Left lobe of liver (tissue), 2 donors: ENCODE measurements around the gene MYO7B. TPM values are rescaled to one million over a fixed set of nuclear protein-coding genes. Genes with fewer than 3 reads are reported as not detected.
"Not testable (repeated sequence)": the region's sequence is repeated elsewhere in the genome, so short reads cannot be mapped to it uniquely, and the experiment has no call there.

ENCODE experiments used
- ATAC-seq: fragments of 200-7000 bp; cut with Tn5 transposase; one replicate; pipeline ENCODE4 v1.9.1; 2020; ENCODE audit warnings: mild to moderate bottlenecking, moderate library complexity
- DNase-seq: peaks from one replicate; pipeline ENCODE4 v3.0.0-alpha.2; 2020; ENCODE audit warnings: low spot score
- total RNA-seq: library from RNA; stranded (reverse); gene quantifications from one replicate; pipeline ENCODE4 v1.2.1, GENCODE V29; 2021
- donor health status: DM: no; HTN: no; CAD: no; lungs with moderate emphysema.
- donor health status: DM: no; HTN: yes; CAD: no.

The MYO7B gene
- total RNA-seq, 1 donor from 2014 or later, result 0.63 TPM

GRCh38 chr2:127570282-127571250 is 35.1 kb downstream of the MYO7B start:
- ATAC-seq, result peak; percentile 13
- DNase-seq, result peak; percentile 40

DNA sequence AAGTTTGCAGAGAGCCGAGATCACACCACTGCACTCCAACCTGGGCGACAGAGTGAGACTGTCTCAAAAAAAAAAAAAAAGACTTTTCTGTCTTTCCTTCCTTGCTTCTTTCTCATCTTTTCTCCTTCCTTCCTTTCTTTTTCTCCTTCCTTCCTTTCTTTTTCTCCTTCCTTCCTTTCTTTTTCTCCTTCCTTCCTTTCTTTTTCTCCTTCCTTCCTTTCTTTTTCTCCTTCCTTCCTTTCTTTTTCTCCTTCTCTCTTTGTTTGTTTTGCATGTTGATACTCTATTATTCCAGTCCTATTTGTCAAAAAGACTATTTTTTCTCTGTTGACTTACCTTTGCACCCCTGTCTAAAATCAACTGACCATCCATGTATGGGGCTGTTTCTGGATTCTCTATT is 36.9 kb downstream of the MYO7B start:
- DNase-seq, ATAC-seq: not testable (repeated sequence)

- no peak for DNase-seq
These were observed 37.4 kb downstream of the MYO7B start for GRCh38 chr2:127572841-127573240.

DNA sequence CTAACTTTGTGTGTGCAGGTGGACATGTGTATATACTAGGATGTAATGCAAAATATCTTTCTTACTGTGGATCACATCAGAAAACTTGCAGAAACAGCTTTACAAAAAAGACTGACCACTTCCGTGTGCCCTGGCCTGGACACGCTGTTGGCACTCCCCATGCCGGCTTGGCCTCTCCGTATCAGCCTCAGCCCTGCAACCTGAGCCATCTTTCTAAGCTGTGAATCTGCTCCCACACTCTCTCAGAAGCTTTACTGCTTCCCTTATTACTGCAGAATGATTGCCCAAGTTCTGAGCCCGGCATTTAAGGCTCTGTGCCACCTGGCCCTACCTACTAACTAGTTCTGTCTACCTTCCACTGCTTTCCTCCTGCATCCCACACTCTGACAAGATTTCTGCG is 37.8 kb downstream of the MYO7B start:
- ATAC-seq (no peak), DNase-seq (peak; percentile 15)

More at GRCh38 chr2:127572841-127573240, 37.4 kb downstream of the MYO7B start:
- no peak for ATAC-seq

- ATAC-seq, result no peak
- DNase-seq, result peak; percentile 24
These were observed 38.3 kb downstream of the MYO7B start for GRCh38 chr2:127573771-127574170.

- DNase-seq (peak; percentile 19), ATAC-seq (no peak)
These were observed 39.2 kb downstream of the MYO7B start for GRCh38 chr2:127574656-127575055.

DNA sequence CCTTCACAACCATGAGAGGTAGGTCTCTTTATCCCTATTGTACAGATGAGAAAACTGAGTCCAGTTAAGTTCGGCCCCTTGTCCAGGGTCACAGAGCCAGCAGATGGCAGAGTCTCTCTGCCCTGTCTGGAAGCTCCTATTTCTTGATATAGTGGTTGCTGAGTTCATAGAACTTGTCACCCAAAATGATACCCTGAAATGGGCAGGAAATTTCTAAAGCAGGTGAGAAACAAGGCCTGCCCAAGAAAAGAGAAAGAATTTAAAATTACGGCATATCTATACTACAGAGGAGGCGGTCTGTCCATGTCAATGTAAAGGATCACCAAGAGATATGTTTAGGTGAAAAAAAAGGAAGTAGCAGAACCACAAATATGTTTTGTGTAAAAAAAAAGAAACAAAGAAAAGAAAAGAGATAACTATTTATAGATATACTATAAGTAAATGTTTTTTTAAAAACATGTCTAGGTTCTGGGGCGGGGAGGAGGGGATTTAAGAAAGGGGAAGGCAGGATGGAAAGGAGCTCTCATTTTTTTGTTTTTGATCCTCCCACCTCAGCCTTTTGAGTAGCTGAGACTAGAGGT is 39.8 kb downstream of the MYO7B start:
- no peak for DNase-seq
- no peak for ATAC-seq

- DNase-seq (no peak), ATAC-seq (no peak)
These were observed 40.5 kb downstream of the MYO7B start for GRCh38 chr2:127575941-127576432.

GRCh38 chr2:127576433-127577207 is 41.1 kb downstream of the MYO7B start:
- peak; percentile 98 for ATAC-seq
- peak; percentile 73 for DNase-seq

DNA sequence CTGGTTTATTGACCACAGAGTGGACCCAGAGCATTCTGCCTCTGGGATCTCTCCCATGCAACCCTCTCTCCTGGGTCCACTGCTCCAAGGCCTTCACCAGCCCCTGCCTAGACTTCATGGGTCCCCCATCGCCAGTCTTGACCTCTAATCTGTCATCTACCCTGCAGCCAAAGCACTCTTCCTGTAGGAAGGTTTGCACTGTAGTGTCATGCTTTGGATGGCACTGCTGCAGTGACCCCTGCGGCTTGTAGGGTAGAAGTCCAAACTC is 41.7 kb downstream of the MYO7B start:
- DNase-seq (no peak), ATAC-seq (no peak)

DNA sequence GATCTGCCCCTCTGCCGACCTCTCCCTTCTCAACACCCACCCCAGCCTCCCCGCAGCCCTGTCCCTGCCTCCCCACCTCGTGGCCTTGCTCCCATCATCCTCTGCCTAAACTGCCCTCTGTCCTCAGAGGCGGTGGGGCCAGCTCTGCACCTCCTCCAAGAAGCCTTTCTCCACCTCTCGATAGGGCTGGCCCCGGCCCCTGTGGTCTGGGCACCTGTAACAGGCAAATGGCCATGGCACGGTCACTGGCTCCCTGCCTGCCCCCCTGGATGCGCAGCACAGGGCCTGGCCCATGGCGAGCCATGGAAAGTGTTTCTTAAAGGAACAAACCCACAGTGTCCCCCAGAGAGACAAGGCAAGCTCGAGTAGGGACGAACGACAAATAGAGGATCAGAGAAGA is 42.0 kb downstream of the MYO7B start:
- no peak for ATAC-seq
- peak; percentile 43 for DNase-seq

DNA sequence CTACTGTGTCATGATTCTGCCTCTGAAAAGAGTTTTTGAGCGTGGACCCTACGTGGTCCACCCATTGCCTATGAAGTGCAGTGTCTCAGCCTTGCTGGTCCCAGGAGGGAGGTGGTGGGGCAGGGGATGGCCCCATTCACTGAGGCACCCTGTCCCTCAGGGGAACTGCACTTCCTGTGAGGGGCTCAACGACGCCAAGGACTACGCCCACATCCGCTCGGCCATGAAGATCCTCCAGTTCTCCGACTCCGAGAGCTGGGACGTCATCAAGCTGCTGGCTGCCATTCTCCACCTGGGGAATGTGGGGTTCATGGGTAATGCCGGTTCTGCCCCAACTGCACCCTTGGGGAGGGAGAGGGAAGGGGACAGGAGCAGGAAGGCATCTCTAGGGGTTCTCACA is 42.5 kb downstream of the MYO7B start:
- peak; percentile 36 for DNase-seq

GRCh38 chr2:127578411-127578810 is 42.9 kb downstream of the MYO7B start:
- ATAC-seq, result no peak
- DNase-seq, result peak; percentile 10

More for the DNA sequence above, 42.5 kb downstream of the MYO7B start:
- no peak for ATAC-seq

DNA sequence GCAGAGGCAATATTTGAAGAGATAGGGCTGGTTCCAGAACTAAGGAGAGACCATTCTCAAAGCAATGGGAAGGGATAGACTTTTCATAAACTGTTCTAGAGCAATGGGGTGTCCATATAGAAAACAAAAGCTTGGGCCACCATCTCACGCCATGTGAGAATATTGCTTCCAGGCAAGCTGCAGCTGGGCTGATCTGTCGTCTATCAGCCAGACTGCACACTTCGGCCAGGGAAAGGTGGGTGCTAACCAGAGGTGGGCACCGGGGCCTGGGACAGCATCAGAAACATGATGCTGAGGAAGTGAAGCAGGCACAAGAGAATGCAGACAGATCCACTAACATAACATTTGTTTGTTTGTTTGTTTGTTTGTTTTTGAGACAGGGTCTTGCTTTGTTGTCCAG is 43.7 kb downstream of the MYO7B start:
- no peak for DNase-seq
- no peak for ATAC-seq

- no peak for ATAC-seq
- peak; percentile 37 for DNase-seq
These were observed 44.9 kb downstream of the MYO7B start for GRCh38 chr2:127580167-127581049.

DNA sequence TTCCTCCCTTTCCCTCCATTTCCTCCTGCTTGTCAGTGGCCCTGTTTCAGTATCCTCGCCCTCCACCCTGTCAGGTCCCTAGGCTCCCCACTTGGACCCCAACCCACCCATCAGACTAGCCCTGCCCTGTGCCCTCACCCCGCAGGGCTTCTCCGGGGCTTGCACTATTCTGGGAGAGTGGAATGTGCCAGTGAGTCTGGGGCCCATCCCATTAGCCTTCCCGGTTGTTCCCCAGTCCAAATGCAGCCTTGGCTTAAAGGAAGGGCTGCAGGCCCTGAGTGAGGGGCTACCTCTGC is 45.5 kb downstream of the MYO7B start:
- ATAC-seq (no peak), DNase-seq (peak; percentile 35)

GRCh38 chr2:127581516-127582490 is 46.3 kb downstream of the MYO7B start:
- ATAC-seq, result no peak
- peak; percentile 32 for DNase-seq

GRCh38 chr2:127582863-127583861 is 47.7 kb downstream of the MYO7B start:
- DNase-seq (peak; percentile 30), ATAC-seq (no peak)
